Stimulated activated memory B cell treated with anti-CD40 and anti-IgM and Interleukin-4, amounts not matched to agents 10 μg/mL and 1 μg/mL and 100 μg/mL, for 72 hours (primary cell): ENCODE measurements around the gene AKR1D1.

Experiments used
- ATAC-seq: fragments of 150-1000 bp; cut with Tn5 transposase; 2 replicates; pipeline ENCODE4 v1.10.0; 2021
- H3K27ac Mint-ChIP-seq: one replicate; pipeline ENCODE4 v1.8.0; 2022; ENCODE audit warnings: mild to moderate bottlenecking, mixed read lengths
- H3K27me3 Mint-ChIP-seq: one replicate; pipeline ENCODE4 v1.8.0; 2022; ENCODE audit warnings: mixed read lengths
- H3K36me3 Mint-ChIP-seq: one replicate; pipeline ENCODE4 v1.8.0; 2022; ENCODE audit warnings: mixed read lengths
- H3K4me1 Mint-ChIP-seq: one replicate; pipeline ENCODE4 v1.8.0; 2022; ENCODE audit warnings: mixed read lengths
- H3K4me3 Mint-ChIP-seq: one replicate; pipeline ENCODE4 v1.8.0; 2022; ENCODE audit warnings: mild to moderate bottlenecking, moderate library complexity, mixed read lengths
- H3K9me3 Mint-ChIP-seq: one replicate; pipeline ENCODE4 v1.8.0; 2022; ENCODE audit warnings: mixed read lengths

Gene AKR1D1

GRCh38 chr7:138161600-138162081 lies 85.4 kb downstream of the AKR1D1 start:
- ATAC-seq, result peak; percentile 84
- Mint-ChIP-seq H3K27me3 (no peaks in the 10 kb centered on the region), H3K9me3 (peaks cover 9% of the 10 kb centered on the region)

GRCh38 chr7:138162236-138162635 lies 86.0 kb downstream of the AKR1D1 start:
- Mint-ChIP-seq H3K27me3 (no peaks in the 10 kb centered on the region), H3K9me3 (peaks cover 9% of the 10 kb centered on the region), H3K4me3 (no peak overlapping the region), H3K27ac (no peak overlapping the region), H3K36me3 (no peaks in the 10 kb centered on the region), H3K4me1 (no peaks in the 10 kb centered on the region)
- no peak for ATAC-seq

More at GRCh38 chr7:138161600-138162081, 85.4 kb downstream of the AKR1D1 start:
- Mint-ChIP-seq H3K4me3 (no peak overlapping the region), H3K36me3 (no peaks in the 10 kb centered on the region), H3K4me1 (no peaks in the 10 kb centered on the region), H3K27ac (no peak overlapping the region)

- no peak overlapping the region for H3K27ac Mint-ChIP-seq
- ATAC-seq, result no peak
- peaks cover under 1% of the 10 kb centered on the region for H3K27me3 Mint-ChIP-seq
- peaks cover 9% of the 10 kb centered on the region for H3K9me3 Mint-ChIP-seq
- no peak overlapping the region for H3K4me3 Mint-ChIP-seq
- no peaks in the 10 kb centered on the region for H3K36me3 Mint-ChIP-seq
- H3K4me1 Mint-ChIP-seq, result no peaks in the 10 kb centered on the region
Measured at GRCh38 chr7:138163800-138164199, 87.5 kb downstream of the AKR1D1 start.

GRCh38 chr7:138164804-138165203 lies 88.5 kb downstream of the AKR1D1 start:
- no peak for ATAC-seq
- Mint-ChIP-seq H3K4me1 (no peaks in the 10 kb centered on the region), H3K9me3 (peaks cover 9% of the 10 kb centered on the region), H3K27me3 (peaks cover 10% of the 10 kb centered on the region), H3K36me3 (no peaks in the 10 kb centered on the region), H3K4me3 (no peak overlapping the region), H3K27ac (no peak overlapping the region)

- Mint-ChIP-seq H3K9me3 (peaks cover 9% of the 10 kb centered on the region), H3K27me3 (peaks cover 26% of the 10 kb centered on the region), H3K36me3 (no peaks in the 10 kb centered on the region), H3K27ac (no peak overlapping the region), H3K4me3 (no peak overlapping the region), H3K4me1 (no peaks in the 10 kb centered on the region)
- ATAC-seq, result no peak
Measured at GRCh38 chr7:138166681-138167080, 90.4 kb downstream of the AKR1D1 start.

GRCh38 chr7:138167222-138167621 lies 91.0 kb downstream of the AKR1D1 start:
- H3K27me3 Mint-ChIP-seq, result peaks cover 26% of the 10 kb centered on the region
- no peak overlapping the region for H3K27ac Mint-ChIP-seq
- no peaks in the 10 kb centered on the region for H3K36me3 Mint-ChIP-seq
- ATAC-seq, result no peak
- no peak overlapping the region for H3K4me3 Mint-ChIP-seq
- no peaks in the 10 kb centered on the region for H3K4me1 Mint-ChIP-seq
- peaks cover 9% of the 10 kb centered on the region for H3K9me3 Mint-ChIP-seq

- no peak overlapping the region for H3K4me3 Mint-ChIP-seq
- no peak overlapping the region for H3K27ac Mint-ChIP-seq
- no peaks in the 10 kb centered on the region for H3K4me1 Mint-ChIP-seq
- H3K9me3 Mint-ChIP-seq, result peaks cover 9% of the 10 kb centered on the region
- ATAC-seq, result no peak
- peaks cover 26% of the 10 kb centered on the region for H3K27me3 Mint-ChIP-seq
- H3K36me3 Mint-ChIP-seq, result no peaks in the 10 kb centered on the region
Measured at GRCh38 chr7:138167869-138168296, 91.6 kb downstream of the AKR1D1 start.
